K562 (cell line): ENCODE measurements around the gene PKDCC. TPM values are rescaled to one million over a fixed set of nuclear protein-coding genes. Genes with fewer than 3 reads are reported as not detected.

Experiments
- RFX1 ChIP-seq: fragments of 450-650 bp; IDR thresholded peaks from 2 replicates; pipeline ENCODE4 v1.6.1; 2016; ENCODE audit warnings: mild to moderate bottlenecking, moderate library complexity
- ZNF318 ChIP-seq, 2 experiments: fragments of 450-650 bp; IDR thresholded peaks; 2 replicates each; pipeline ENCODE4 v1.6.1; 2016; ENCODE audit warnings: mild to moderate bottlenecking in 2 of 2, borderline replicate concordance in 1 of 2, low read depth in 1 of 2, moderate library complexity in 1 of 2
- polyA plus RNA-seq, 8 experiments: library from polyadenylated mRNA; depleted of rRNA in 4 of 8; stranded (reverse) in 5 of 8; unstranded in 3 of 8; fragments of >200 nt; fragmentation: Nextera tagmentation in 2 of 8; fragmentation: Illumina TruSeq in 1 of 8; extraction: Ambion mirVana in 2 of 8; extraction: Trizol in 1 of 8; gene quantifications; 2 replicates each; pipeline versions ENCODE4 v1.2.1 to v1.2.3, GENCODE V29; 2011 to 2014; ENCODE audit warnings: inconsistent platforms in 1 of 8, missing spikeins in 1 of 8
- total RNA-seq, 7 experiments: library from RNA; depleted of rRNA in 6 of 7; stranded (reverse); fragments of >200 nt in 6 of 7; fragmentation: Illumina TruSeq in 2 of 7; extraction: Trizol in 2 of 7; gene quantifications; 2 replicates each; pipeline versions ENCODE4 v1.2.1 to v1.2.3, GENCODE V29; 2011 to 2021; ENCODE audit warnings: low replicate concordance in 1 of 7

Gene PKDCC
- total and polyA plus RNA-seq, 9 of the 15 experiments (the other 6 are each of a cell fraction or from before 2014, with no cell fraction given), result 0.62 to 14.8 (median 1.3) TPM; not detected in 2

- TF ChIP-seq ZNF318 (IDR thresholded peaks at IDR 0.05; ENCODE audit: borderline replicate concordance in 1 of 2, low read depth in 1 of 2), result no peak
- no peak for TF ChIP-seq RFX1
Measured at GRCh38 chr2:42045848-42046748, 1.7 kb upstream of the PKDCC start (continued).
